ENCODE data around the gene HDDC3. TPM values are rescaled to one million over a fixed set of nuclear protein-coding genes. Genes with fewer than 3 reads are reported as not detected.

HDDC3 gene
- polyA plus RNA-seq, 1 of the 3 experiments (the other 2 are of a cell fraction) = 25.8 TPM

GRCh38 chr15:90966262-90966661 lies 33.9 kb upstream of the HDDC3 start (continued):
- TF ChIP-seq, protein P1, sequence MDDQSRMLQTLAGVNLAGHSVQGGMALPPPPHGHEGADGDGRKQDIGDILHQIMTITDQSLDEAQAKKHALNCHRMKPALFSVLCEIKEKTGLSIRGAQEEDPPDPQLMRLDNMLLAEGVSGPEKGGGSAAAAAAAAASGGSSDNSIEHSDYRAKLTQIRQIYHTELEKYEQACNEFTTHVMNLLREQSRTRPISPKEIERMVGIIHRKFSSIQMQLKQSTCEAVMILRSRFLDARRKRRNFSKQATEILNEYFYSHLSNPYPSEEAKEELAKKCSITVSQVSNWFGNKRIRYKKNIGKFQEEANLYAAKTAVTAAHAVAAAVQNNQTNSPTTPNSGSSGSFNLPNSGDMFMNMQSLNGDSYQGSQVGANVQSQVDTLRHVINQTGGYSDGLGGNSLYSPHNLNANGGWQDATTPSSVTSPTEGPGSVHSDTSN (IDR thresholded peaks at IDR 0.05) = no peak
- TF ChIP-seq FOSL2 (IDR thresholded peaks at IDR 0.05; ENCODE audit: borderline replicate concordance, low read depth) = no peak
- no peak for TF ChIP-seq RFX5 (IDR thresholded peaks at IDR 0.05; ENCODE audit: low read length)
- no peak for TF ChIP-seq FOXM1 (IDR thresholded peaks at IDR 0.05; ENCODE audit: low read depth)
- no peak for TF ChIP-seq EZH2phosphoT487 (IDR thresholded peaks at IDR 0.05; ENCODE audit: borderline replicate concordance, low read depth)
- TF ChIP-seq, protein P2, sequence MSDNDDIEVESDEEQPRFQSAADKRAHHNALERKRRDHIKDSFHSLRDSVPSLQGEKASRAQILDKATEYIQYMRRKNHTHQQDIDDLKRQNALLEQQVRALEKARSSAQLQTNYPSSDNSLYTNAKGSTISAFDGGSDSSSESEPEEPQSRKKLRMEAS (IDR thresholded peaks at IDR 0.05; ENCODE audit: low read depth) = no peak
- no peak for TF ChIP-seq MXI1 (IDR thresholded peaks at IDR 0.05; ENCODE audit: low read depth, low read length)

GRCh38 chr15:90962021-90962420 lies 29.7 kb upstream of the HDDC3 start:
- TF ChIP-seq MEF2A (IDR thresholded peaks at IDR 0.05; ENCODE audit: borderline replicate concordance, low read depth) (no peak), RAD21 (IDR thresholded peaks at IDR 0.05; ENCODE audit: low read length) (no peak), GATA2 (CRISPR knock-in tag; IDR thresholded peaks at IDR 0.05) (no peak), RXRA (IDR thresholded peaks at IDR 0.05; ENCODE audit: borderline replicate concordance, low read depth) (no peak), FOSL2 (IDR thresholded peaks at IDR 0.05; ENCODE audit: borderline replicate concordance, low read depth) (no peak)
- TF ChIP-seq, protein P3, sequence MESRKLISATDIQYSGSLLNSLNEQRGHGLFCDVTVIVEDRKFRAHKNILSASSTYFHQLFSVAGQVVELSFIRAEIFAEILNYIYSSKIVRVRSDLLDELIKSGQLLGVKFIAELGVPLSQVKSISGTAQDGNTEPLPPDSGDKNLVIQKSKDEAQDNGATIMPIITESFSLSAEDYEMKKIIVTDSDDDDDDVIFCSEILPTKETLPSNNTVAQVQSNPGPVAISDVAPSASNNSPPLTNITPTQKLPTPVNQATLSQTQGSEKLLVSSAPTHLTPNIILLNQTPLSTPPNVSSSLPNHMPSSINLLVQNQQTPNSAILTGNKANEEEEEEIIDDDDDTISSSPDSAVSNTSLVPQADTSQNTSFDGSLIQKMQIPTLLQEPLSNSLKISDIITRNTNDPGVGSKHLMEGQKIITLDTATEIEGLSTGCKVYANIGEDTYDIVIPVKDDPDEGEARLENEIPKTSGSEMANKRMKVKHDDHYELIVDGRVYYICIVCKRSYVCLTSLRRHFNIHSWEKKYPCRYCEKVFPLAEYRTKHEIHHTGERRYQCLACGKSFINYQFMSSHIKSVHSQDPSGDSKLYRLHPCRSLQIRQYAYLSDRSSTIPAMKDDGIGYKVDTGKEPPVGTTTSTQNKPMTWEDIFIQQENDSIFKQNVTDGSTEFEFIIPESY (IDR thresholded peaks at IDR 0.05; ENCODE audit: borderline replicate concordance, low read depth) = no peak
- TF ChIP-seq, protein P4, sequence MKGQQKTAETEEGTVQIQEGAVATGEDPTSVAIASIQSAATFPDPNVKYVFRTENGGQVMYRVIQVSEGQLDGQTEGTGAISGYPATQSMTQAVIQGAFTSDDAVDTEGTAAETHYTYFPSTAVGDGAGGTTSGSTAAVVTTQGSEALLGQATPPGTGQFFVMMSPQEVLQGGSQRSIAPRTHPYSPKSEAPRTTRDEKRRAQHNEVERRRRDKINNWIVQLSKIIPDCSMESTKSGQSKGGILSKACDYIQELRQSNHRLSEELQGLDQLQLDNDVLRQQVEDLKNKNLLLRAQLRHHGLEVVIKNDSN (IDR thresholded peaks at IDR 0.05; ENCODE audit: borderline replicate concordance, low read depth) = no peak
- Histone ChIP-seq H3K27ac (ENCODE audit: low read depth in 2 of 2, low read length in 1 of 2) (no peak overlapping the region), H3K4me2 (no peak overlapping the region), H3K4me3 (ENCODE audit: low read depth in 2 of 2, low read length in 1 of 2) (no peak overlapping the region), H3K79me2 (ENCODE audit: insufficient read depth) (peaks cover 33% of the 10 kb centered on the region; the same call in 1 of the 2 replicates), H3K36me3 (replicated peaks in 1 of 2; ENCODE audit: control insufficient read depth in 1 of 2, insufficient read depth in 2 of 2, low read length in 1 of 2) (peaks cover 21 to 40% of the 10 kb centered on the region in 2 experiments), H3F3A (replicated peaks; ENCODE audit: insufficient read depth) (peaks cover 18% of the 10 kb centered on the region), H3K27me3 (ENCODE audit: insufficient read depth) (no peaks in the 10 kb centered on the region), H3K9me2 (no peaks in the 10 kb centered on the region), H3K9me3 (no peaks in the 10 kb centered on the region), H2AFZ (ENCODE audit: low read depth) (no peak overlapping the region), H3K9ac (no peak overlapping the region), H3K4me1 (ENCODE audit: control insufficient read depth in 1 of 2, insufficient read depth in 2 of 2, low read depth in 1 of 2, low read length in 1 of 2) (peaks cover 0 to 10% of the 10 kb centered on the region in 2 experiments; a peak in 1 of 4 replicates), H4K20me1 (ENCODE audit: insufficient read depth) (no peaks in the 10 kb centered on the region)
- DNase-seq = no peak
- ChIA-PET CTCF (interaction anchor here (1.5 to 10.8 kb wide), 2 partner anchors 17 to 90 kb away, joined by 5 to 186 read pairs; no protein-coding TSS in a partner anchor), POLR2A (no interaction called here)
- 88% methylated on average over 4 of the region's 4 CpGs for WGBS (ENCODE audit: low lambda C conversion rate)

Data from SK-N-SH (cell line).